ENCODE measurements around the gene LY6G5B. TPM values are rescaled to one million over a fixed set of nuclear protein-coding genes. Genes with fewer than 3 reads are reported as not detected.

LY6G5B gene
- total RNA-seq, 1 experiment from 2014 or later: 5.3 TPM

DNA sequence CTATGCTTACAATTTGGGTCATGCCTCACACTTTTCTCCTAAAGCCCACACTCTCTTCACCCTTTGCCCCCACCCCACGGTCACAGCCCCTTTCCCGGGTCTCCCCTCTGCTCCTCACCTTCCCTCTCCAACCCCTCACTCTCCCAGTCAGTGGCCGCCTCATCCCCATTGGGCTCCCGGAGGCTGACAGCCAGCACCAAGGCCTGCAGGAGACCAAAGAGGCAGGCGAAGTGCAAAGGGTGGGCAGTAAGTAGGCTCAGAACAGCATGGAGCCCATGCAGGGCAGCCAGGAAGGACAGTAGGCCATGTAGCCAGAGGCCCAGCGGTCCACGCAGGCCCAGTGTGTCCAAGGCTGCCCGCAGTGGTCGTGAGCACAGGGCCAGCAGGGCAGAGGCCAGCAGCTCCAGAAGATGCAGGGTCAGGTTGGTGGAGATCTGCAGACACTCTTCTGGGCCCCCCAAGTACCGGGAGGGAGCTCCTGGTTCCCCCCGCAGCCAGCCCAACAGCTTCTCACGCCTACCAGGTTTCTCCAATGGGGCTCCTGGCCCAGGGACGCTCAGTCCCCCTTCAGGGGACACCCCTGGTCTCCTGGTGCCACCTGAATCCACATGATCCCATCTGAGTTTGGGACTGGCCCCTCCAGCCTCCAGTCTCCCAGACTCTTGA lies 10.7 kb upstream of the LY6G5B start:
- Histone ChIP-seq H3K79me2 (ENCODE audit: low read length) (peaks cover 46% of the 10 kb centered on the region), H3K36me3 (ENCODE audit: low read depth, low read length) (peaks cover 5% of the 10 kb centered on the region), H3K27ac (ENCODE audit: low read length) (no peak overlapping the region), H3K9me3 (ENCODE audit: low read length) (no peaks in the 10 kb centered on the region), H3K4me2 (ENCODE audit: low read length) (peak overlapping the region; percentile 99), H3K9ac (ENCODE audit: low read length) (no peak overlapping the region), H3F3A (ENCODE audit: low read length, unreplicated experiment) (no peaks in the 10 kb centered on the region), H3K9me2 (replicated peaks; ENCODE audit: low read length) (no peaks in the 10 kb centered on the region), H3K27me3 (ENCODE audit: low read length) (no peaks in the 10 kb centered on the region), H3K4me1 (ENCODE audit: insufficient read depth, low read length) (peaks cover 45% of the 10 kb centered on the region), H4K20me1 (ENCODE audit: low read length) (peaks cover 4% of the 10 kb centered on the region; the same call in 1 of the 2 replicates), H2AFZ (ENCODE audit: low read length) (no peak overlapping the region), H3K4me3 (ENCODE audit: low read length) (peak overlapping the region; percentile 92)
- no TSS peak for BruUV-seq (replicated peaks)
- CTCF ChIA-PET: no interaction called here
- ATAC-seq (no peak), DNase-seq (no peak)
- intact Hi-C loops (cut with micrococcal nuclease): no loop called here
- POLR2A ChIA-PET (ENCODE audit: unreplicated experiment): interaction anchor here (0.6 kb wide), 1 partner anchor 31 kb away, joined by 3 read pairs; no protein-coding TSS in a partner anchor
- TF ChIP-seq EZH2phosphoT487 (IDR thresholded peaks at IDR 0.05; ENCODE audit: borderline replicate concordance, low read length) (no peak), CTCF (conservative IDR thresholded peaks at IDR 0.05; ENCODE audit: low read depth, low read length) (no peak), EZH2 (IDR thresholded peaks at IDR 0.05; ENCODE audit: low read length, unreplicated experiment) (no peak)

DNA sequence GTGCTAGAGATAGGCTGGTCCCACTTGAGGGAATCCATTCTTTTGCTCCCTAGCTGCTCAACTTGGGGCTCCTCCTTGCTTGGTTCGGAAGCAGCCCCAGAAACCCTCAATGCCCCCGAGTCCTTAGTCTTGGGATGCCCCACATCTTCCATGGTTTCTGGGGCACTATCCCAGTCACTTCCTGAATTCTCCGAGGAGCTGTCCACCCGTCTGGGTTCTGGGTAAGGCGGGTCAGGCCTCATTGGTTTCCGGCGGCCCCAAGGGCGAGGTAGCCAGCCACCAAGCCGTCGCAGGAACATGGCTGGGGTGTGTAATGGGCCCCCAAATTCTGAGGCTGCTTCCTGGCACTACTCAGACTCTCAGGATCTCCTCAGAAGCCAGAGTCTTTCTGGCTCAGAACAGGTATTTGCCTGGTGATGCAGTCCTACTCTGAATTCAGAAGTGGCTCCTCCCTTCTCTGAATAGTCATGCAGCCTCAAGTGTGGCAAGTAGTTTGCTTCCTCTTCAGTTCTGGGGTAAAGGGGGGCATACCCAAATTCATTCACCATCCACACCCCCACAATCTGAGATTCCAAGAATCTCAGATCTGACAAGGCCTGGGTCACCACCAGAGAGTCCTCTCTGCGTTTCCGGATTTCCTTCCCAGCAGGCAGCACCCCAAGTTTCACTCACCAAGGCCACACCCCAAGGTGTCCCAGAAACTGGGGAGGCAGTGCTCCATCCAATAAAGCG lies 10.0 kb upstream of the LY6G5B start:
- H2AFZ ChIP-seq (ENCODE audit: low read length): peak overlapping the region; percentile 78
- H3K9me2 ChIP-seq (replicated peaks; ENCODE audit: low read length): no peaks in the 10 kb centered on the region
- H4K20me1 ChIP-seq (ENCODE audit: low read length): peaks cover 4% of the 10 kb centered on the region; the same call in 1 of the 2 replicates
- H3F3A ChIP-seq (ENCODE audit: low read length, unreplicated experiment): no peaks in the 10 kb centered on the region
- H3K27ac ChIP-seq (ENCODE audit: low read length): peak overlapping the region; percentile 28
- H3K9ac ChIP-seq (ENCODE audit: low read length): peak overlapping the region; percentile 85
- H3K4me2 ChIP-seq (ENCODE audit: low read length): peak overlapping the region; percentile 99
- DNase-seq (peak; percentile 42), ATAC-seq (peak; percentile 20)
- no peaks in the 10 kb centered on the region for H3K27me3 ChIP-seq (ENCODE audit: low read length)
- TSS peak; percentile 43 for BruUV-seq (replicated peaks)
- H3K4me1 ChIP-seq (ENCODE audit: insufficient read depth, low read length): peaks cover 52% of the 10 kb centered on the region
- H3K9me3 ChIP-seq (ENCODE audit: low read length): no peaks in the 10 kb centered on the region
- H3K36me3 ChIP-seq (ENCODE audit: low read depth, low read length): peaks cover 5% of the 10 kb centered on the region
- TF ChIP-seq EZH2 (IDR thresholded peaks at IDR 0.05; ENCODE audit: low read length, unreplicated experiment) (no peak), EZH2phosphoT487 (IDR thresholded peaks at IDR 0.05; ENCODE audit: borderline replicate concordance, low read length) (no peak), CTCF (conservative IDR thresholded peaks at IDR 0.05; ENCODE audit: low read depth, low read length) (no peak)
- ChIA-PET CTCF (no interaction called here), POLR2A (ENCODE audit: unreplicated experiment) (interaction anchor here (0.7 kb wide), 1 partner anchor 1185 kb away, joined by 3 read pairs; no protein-coding TSS in a partner anchor)
- intact Hi-C loops (cut with micrococcal nuclease): no loop called here
- H3K79me2 ChIP-seq (ENCODE audit: low read length): peaks cover 51% of the 10 kb centered on the region
- peak overlapping the region; percentile 92 for H3K4me3 ChIP-seq (ENCODE audit: low read length)

Measured in PC-3 (cell line).